ENCODE measurements around the gene MACROD2. TPM values are rescaled to one million over a fixed set of nuclear protein-coding genes. Genes with fewer than 3 reads are reported as not detected.

MACROD2 gene
- total RNA-seq, 1 experiment from 2014 or later = 1.4 TPM

GRCh38 chr20:15739035-15739434 lies 1743.7 kb downstream of the MACROD2 start:
- CTCF ChIA-PET = no interaction called here

GRCh38 chr20:15740046-15740775 lies 1744.9 kb downstream of the MACROD2 start:
- H3K27me3 ChIP-seq (replicated peaks; ENCODE audit: insufficient read depth, low read depth, low read length, poor library complexity) = no peaks in the 10 kb centered on the region
- H3K27ac ChIP-seq (ENCODE audit: low read depth, low read length, poor library complexity, severe bottlenecking) = no peak overlapping the region
- intact Hi-C loops (cut with micrococcal nuclease; ENCODE audit: unreplicated experiment) = no loop called here
- TF ChIP-seq EZH2 (IDR thresholded peaks at IDR 0.05; ENCODE audit: borderline replicate concordance, low read depth, low read length, poor library complexity, severe bottlenecking) (no peak), CTCF (conservative IDR thresholded peaks at IDR 0.05; ENCODE audit: low read depth, low read length) (no peak)
- H3K4me1 ChIP-seq (ENCODE audit: insufficient read depth, low read length, poor library complexity, severe bottlenecking) = no peaks in the 10 kb centered on the region
- CTCF ChIA-PET = no interaction called here
- no TSS peak for BruUV-seq (replicated peaks)
- no peak for DNase-seq (ENCODE audit: low spot score)
- no peak overlapping the region for H3K4me3 ChIP-seq (ENCODE audit: low read depth, low read length, poor library complexity, severe bottlenecking)
- no peaks in the 10 kb centered on the region for H3K36me3 ChIP-seq (ENCODE audit: insufficient read depth, low read length, poor library complexity, severe bottlenecking)
- peaks cover 21% of the 10 kb centered on the region for H3K9me3 ChIP-seq (ENCODE audit: low read depth, low read length, poor library complexity, severe bottlenecking)
- POLR2A ChIA-PET (ENCODE audit: low non-redundant PET) = no interaction called here

More at GRCh38 chr20:15739035-15739434, 1743.7 kb downstream of the MACROD2 start:
- no peaks in the 10 kb centered on the region for H3K4me1 ChIP-seq (ENCODE audit: insufficient read depth, low read length, poor library complexity, severe bottlenecking)
- peaks cover 30% of the 10 kb centered on the region for H3K9me3 ChIP-seq (ENCODE audit: low read depth, low read length, poor library complexity, severe bottlenecking)
- no peak for TF ChIP-seq EZH2 (IDR thresholded peaks at IDR 0.05; ENCODE audit: borderline replicate concordance, low read depth, low read length, poor library complexity, severe bottlenecking)
- TF ChIP-seq CTCF (conservative IDR thresholded peaks at IDR 0.05; ENCODE audit: low read depth, low read length) = no peak
- no peaks in the 10 kb centered on the region for H3K27me3 ChIP-seq (replicated peaks; ENCODE audit: insufficient read depth, low read depth, low read length, poor library complexity)
- intact Hi-C loops (cut with micrococcal nuclease; ENCODE audit: unreplicated experiment) = no loop called here
- no peak overlapping the region for H3K4me3 ChIP-seq (ENCODE audit: low read depth, low read length, poor library complexity, severe bottlenecking)
- no peaks in the 10 kb centered on the region for H3K36me3 ChIP-seq (ENCODE audit: insufficient read depth, low read length, poor library complexity, severe bottlenecking)
- no peak overlapping the region for H3K27ac ChIP-seq (ENCODE audit: low read depth, low read length, poor library complexity, severe bottlenecking)
- BruUV-seq (replicated peaks) = no TSS peak
- no peak for DNase-seq (ENCODE audit: low spot score)
- POLR2A ChIA-PET (ENCODE audit: low non-redundant PET) = no interaction called here

- no peak for DNase-seq (ENCODE audit: low spot score)
- intact Hi-C loops (cut with micrococcal nuclease; ENCODE audit: unreplicated experiment) = no loop called here
- peaks cover 19% of the 10 kb centered on the region for H3K9me3 ChIP-seq (ENCODE audit: low read depth, low read length, poor library complexity, severe bottlenecking)
- TF ChIP-seq EZH2 (IDR thresholded peaks at IDR 0.05; ENCODE audit: borderline replicate concordance, low read depth, low read length, poor library complexity, severe bottlenecking) = no peak
- no peak for TF ChIP-seq CTCF (conservative IDR thresholded peaks at IDR 0.05; ENCODE audit: low read depth, low read length)
- no peaks in the 10 kb centered on the region for H3K27me3 ChIP-seq (replicated peaks; ENCODE audit: insufficient read depth, low read depth, low read length, poor library complexity)
- ChIA-PET CTCF (no interaction called here), POLR2A (ENCODE audit: low non-redundant PET) (no interaction called here)
- no peaks in the 10 kb centered on the region for H3K36me3 ChIP-seq (ENCODE audit: insufficient read depth, low read length, poor library complexity, severe bottlenecking)
- BruUV-seq (replicated peaks) = no TSS peak
- no peaks in the 10 kb centered on the region for H3K4me1 ChIP-seq (ENCODE audit: insufficient read depth, low read length, poor library complexity, severe bottlenecking)
- H3K4me3 ChIP-seq (ENCODE audit: low read depth, low read length, poor library complexity, severe bottlenecking) = no peak overlapping the region
- no peak overlapping the region for H3K27ac ChIP-seq (ENCODE audit: low read depth, low read length, poor library complexity, severe bottlenecking)
Observed at GRCh38 chr20:15742087-15742486, 1746.8 kb downstream of the MACROD2 start.
